ENCODE measurements around the gene NUDT9.
"Not testable (repeated sequence)": the region's sequence is repeated elsewhere in the genome, so short reads cannot be mapped to it uniquely, and the experiment has no call there.

Gene NUDT9

GRCh38 chr4:87461281-87461700 is 38.9 kb downstream of the NUDT9 start:
- DNase-seq, result no peak

- DNase-seq, result no peak
Observed at GRCh38 chr4:87462102-87462501, 39.7 kb downstream of the NUDT9 start.

- DNase-seq, result peak; percentile 8
Observed at GRCh38 chr4:87465739-87466366, 43.5 kb downstream of the NUDT9 start.

- no peak for DNase-seq
Observed at GRCh38 chr4:87469390-87469789, 47.0 kb downstream of the NUDT9 start.

- no peak for DNase-seq
Observed at GRCh38 chr4:87476934-87477333, 54.6 kb downstream of the NUDT9 start.

GRCh38 chr4:87478732-87479250 is 56.4 kb downstream of the NUDT9 start:
- DNase-seq, result no peak

GRCh38 chr4:87481377-87481776 is 59.0 kb downstream of the NUDT9 start:
- DNase-seq, result no peak

GRCh38 chr4:87483247-87483646 is 60.9 kb downstream of the NUDT9 start:
- not testable (repeated sequence) for DNase-seq

- DNase-seq, result not testable (repeated sequence)
Observed at GRCh38 chr4:87488666-87489065, 66.3 kb downstream of the NUDT9 start.

- no peak for DNase-seq
Observed at GRCh38 chr4:87489678-87490077, 67.3 kb downstream of the NUDT9 start.

GRCh38 chr4:87490664-87491369 is 68.4 kb downstream of the NUDT9 start:
- DNase-seq, result no peak

- no peak for DNase-seq
Observed at GRCh38 chr4:87491436-87491835, 69.1 kb downstream of the NUDT9 start.

- not testable (repeated sequence) for DNase-seq
Observed at GRCh38 chr4:87491851-87492250, 69.5 kb downstream of the NUDT9 start.

- no peak for DNase-seq
Observed at GRCh38 chr4:87493115-87493514, 70.7 kb downstream of the NUDT9 start.

GRCh38 chr4:87497159-87497558 is 74.8 kb downstream of the NUDT9 start:
- DNase-seq, result no peak

- no peak for DNase-seq
Observed at GRCh38 chr4:87497578-87497977, 75.2 kb downstream of the NUDT9 start.

- peak; percentile 10 for DNase-seq
Observed at GRCh38 chr4:87498446-87498900, 76.1 kb downstream of the NUDT9 start.

GRCh38 chr4:87499403-87500091 is 77.2 kb downstream of the NUDT9 start:
- DNase-seq, result no peak

- DNase-seq, result no peak
Observed at GRCh38 chr4:87500092-87500462, 77.7 kb downstream of the NUDT9 start.

GRCh38 chr4:87502580-87503238 is 80.3 kb downstream of the NUDT9 start:
- no peak for DNase-seq

GRCh38 chr4:87505862-87506261 is 83.5 kb downstream of the NUDT9 start:
- DNase-seq, result no peak

GRCh38 chr4:87506974-87507701 is 84.8 kb downstream of the NUDT9 start:
- no peak for DNase-seq
